ENCODE measurements around the gene IGFBP4. TPM values are rescaled to one million over a fixed set of nuclear protein-coding genes. Genes with fewer than 3 reads are reported as not detected.

IGFBP4 gene
- total and polyA plus RNA-seq, 2 of the 13 experiments (the other 11 are each of a cell fraction or from before 2014, with no cell fraction given) = 4.1 to 49.0 TPM

GRCh38 chr17:40422990-40423633, 20.1 kb upstream of the IGFBP4 start (continued):
- TF ChIP-seq TGIF2 (CRISPR knock-in tag; IDR thresholded peaks at IDR 0.05) (no peak), KLF15 (CRISPR knock-in tag; IDR thresholded peaks at IDR 0.05; ENCODE audit: borderline replicate concordance) (no peak), ZNF674 (CRISPR knock-in tag; IDR thresholded peaks at IDR 0.05; ENCODE audit: low read depth) (no peak), XRCC5 (optimal IDR thresholded peaks at IDR 0.05; ENCODE audit: low read length) (peak; percentile 49), HNF4G (IDR thresholded peaks at IDR 0.05; ENCODE audit: borderline replicate concordance, low read depth, low read length) (no peak), HNF4G (CRISPR knock-in tag; IDR thresholded peaks at IDR 0.05; ENCODE audit: borderline replicate concordance, low read depth) (no peak), CBFB (CRISPR knock-in tag; IDR thresholded peaks at IDR 0.05) (no peak), TRIM22 (IDR thresholded peaks at IDR 0.05) (no peak), ZSCAN31 (CRISPR knock-in tag; IDR thresholded peaks at IDR 0.05; ENCODE audit: low read depth) (no peak), SCMH1 (CRISPR knock-in tag; IDR thresholded peaks at IDR 0.05; ENCODE audit: borderline replicate concordance) (no peak), NONO (IDR thresholded peaks at IDR 0.05) (no peak), NONO (CRISPR knock-in tag; conservative IDR thresholded peaks at IDR 0.05) (no peak), ZNF710 (CRISPR knock-in tag; IDR thresholded peaks at IDR 0.05; ENCODE audit: borderline replicate concordance) (peak; percentile 18; the same call in 1 of the 2 replicates), SMAD9 (CRISPR knock-in tag; IDR thresholded peaks at IDR 0.05) (no peak), FOXJ3 (CRISPR knock-in tag; IDR thresholded peaks at IDR 0.05; ENCODE audit: borderline replicate concordance) (no peak), ZKSCAN1 (IDR thresholded peaks at IDR 0.05; ENCODE audit: low read length) (0 out of 2 replicates have a peak, but pooled peaks have one; percentile 19)
- TF ChIP-seq, protein P1, sequence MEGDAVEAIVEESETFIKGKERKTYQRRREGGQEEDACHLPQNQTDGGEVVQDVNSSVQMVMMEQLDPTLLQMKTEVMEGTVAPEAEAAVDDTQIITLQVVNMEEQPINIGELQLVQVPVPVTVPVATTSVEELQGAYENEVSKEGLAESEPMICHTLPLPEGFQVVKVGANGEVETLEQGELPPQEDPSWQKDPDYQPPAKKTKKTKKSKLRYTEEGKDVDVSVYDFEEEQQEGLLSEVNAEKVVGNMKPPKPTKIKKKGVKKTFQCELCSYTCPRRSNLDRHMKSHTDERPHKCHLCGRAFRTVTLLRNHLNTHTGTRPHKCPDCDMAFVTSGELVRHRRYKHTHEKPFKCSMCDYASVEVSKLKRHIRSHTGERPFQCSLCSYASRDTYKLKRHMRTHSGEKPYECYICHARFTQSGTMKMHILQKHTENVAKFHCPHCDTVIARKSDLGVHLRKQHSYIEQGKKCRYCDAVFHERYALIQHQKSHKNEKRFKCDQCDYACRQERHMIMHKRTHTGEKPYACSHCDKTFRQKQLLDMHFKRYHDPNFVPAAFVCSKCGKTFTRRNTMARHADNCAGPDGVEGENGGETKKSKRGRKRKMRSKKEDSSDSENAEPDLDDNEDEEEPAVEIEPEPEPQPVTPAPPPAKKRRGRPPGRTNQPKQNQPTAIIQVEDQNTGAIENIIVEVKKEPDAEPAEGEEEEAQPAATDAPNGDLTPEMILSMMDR (CRISPR knock-in tag; IDR thresholded peaks at IDR 0.05) = peak; percentile 34; the same call in 1 of the 2 replicates
- TF ChIP-seq, protein P2, sequence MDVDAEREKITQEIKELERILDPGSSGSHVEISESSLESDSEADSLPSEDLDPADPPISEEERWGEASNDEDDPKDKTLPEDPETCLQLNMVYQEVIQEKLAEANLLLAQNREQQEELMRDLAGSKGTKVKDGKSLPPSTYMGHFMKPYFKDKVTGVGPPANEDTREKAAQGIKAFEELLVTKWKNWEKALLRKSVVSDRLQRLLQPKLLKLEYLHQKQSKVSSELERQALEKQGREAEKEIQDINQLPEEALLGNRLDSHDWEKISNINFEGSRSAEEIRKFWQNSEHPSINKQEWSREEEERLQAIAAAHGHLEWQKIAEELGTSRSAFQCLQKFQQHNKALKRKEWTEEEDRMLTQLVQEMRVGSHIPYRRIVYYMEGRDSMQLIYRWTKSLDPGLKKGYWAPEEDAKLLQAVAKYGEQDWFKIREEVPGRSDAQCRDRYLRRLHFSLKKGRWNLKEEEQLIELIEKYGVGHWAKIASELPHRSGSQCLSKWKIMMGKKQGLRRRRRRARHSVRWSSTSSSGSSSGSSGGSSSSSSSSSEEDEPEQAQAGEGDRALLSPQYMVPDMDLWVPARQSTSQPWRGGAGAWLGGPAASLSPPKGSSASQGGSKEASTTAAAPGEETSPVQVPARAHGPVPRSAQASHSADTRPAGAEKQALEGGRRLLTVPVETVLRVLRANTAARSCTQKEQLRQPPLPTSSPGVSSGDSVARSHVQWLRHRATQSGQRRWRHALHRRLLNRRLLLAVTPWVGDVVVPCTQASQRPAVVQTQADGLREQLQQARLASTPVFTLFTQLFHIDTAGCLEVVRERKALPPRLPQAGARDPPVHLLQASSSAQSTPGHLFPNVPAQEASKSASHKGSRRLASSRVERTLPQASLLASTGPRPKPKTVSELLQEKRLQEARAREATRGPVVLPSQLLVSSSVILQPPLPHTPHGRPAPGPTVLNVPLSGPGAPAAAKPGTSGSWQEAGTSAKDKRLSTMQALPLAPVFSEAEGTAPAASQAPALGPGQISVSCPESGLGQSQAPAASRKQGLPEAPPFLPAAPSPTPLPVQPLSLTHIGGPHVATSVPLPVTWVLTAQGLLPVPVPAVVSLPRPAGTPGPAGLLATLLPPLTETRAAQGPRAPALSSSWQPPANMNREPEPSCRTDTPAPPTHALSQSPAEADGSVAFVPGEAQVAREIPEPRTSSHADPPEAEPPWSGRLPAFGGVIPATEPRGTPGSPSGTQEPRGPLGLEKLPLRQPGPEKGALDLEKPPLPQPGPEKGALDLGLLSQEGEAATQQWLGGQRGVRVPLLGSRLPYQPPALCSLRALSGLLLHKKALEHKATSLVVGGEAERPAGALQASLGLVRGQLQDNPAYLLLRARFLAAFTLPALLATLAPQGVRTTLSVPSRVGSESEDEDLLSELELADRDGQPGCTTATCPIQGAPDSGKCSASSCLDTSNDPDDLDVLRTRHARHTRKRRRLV (CRISPR knock-in tag; IDR thresholded peaks at IDR 0.05) = peak; percentile 72; the same call in 1 of the 2 replicates

All from HepG2 (cell line).